Loucy (cell line): ENCODE measurements around the gene KCTD4.

Experiments used
- H2AFZ ChIP-seq: fragments of 200-600 bp; sonication (generic); 2 replicates; pipeline ENCODE4 v1.6.0; 2016; ENCODE audit warnings: antibody characterized with exemption, mild to moderate bottlenecking, low read length, moderate library complexity
- H3F3A ChIP-seq: fragments of 200-600 bp; 2 replicates; pipeline ENCODE4 v1.6.0; 2016; ENCODE audit warnings: antibody characterized with exemption, low read depth, mild to moderate bottlenecking
- H3K27me3 ChIP-seq: fragments of 200-600 bp; sonication (generic); 2 replicates; pipeline ENCODE4 v1.6.1; 2014; ENCODE audit warnings: low read length, mild to moderate bottlenecking; ENCODE audit not compliant: insufficient read depth, poor library complexity, severe bottlenecking
- H3K36me3 ChIP-seq: fragments of 200-600 bp; sonication (generic); 2 replicates; pipeline ENCODE4 v1.6.1; 2016; ENCODE audit warnings: low read length; ENCODE audit not compliant: insufficient read depth
- H3K4me1 ChIP-seq: fragments of 200-600 bp; sonication (generic); 2 replicates; pipeline ENCODE4 v1.5.1; 2014; ENCODE audit warnings: low read length, mild to moderate bottlenecking; ENCODE audit not compliant: insufficient read depth, poor library complexity, severe bottlenecking
- H3K4me2 ChIP-seq: fragments of 200-600 bp; sonication (generic); 2 replicates; pipeline ENCODE4 v1.6.0; 2014; ENCODE audit warnings: antibody characterized with exemption, low read length, low read depth, mild to moderate bottlenecking; ENCODE audit not compliant: poor library complexity, severe bottlenecking
- H3K4me3 ChIP-seq: fragments of 200-600 bp; sonication (generic); 2 replicates; pipeline ENCODE4 v1.5.1; 2014; ENCODE audit warnings: low read length, mild to moderate bottlenecking, mixed read lengths; ENCODE audit not compliant: poor library complexity, severe bottlenecking
- H3K79me2 ChIP-seq: fragments of 200-600 bp; sonication (generic); 2 replicates; pipeline ENCODE4 v1.6.1; 2014; ENCODE audit warnings: low read length; ENCODE audit not compliant: insufficient read depth
- H3K9ac ChIP-seq: fragments of 200-600 bp; sonication (generic); 2 replicates; pipeline ENCODE4 v1.6.0; 2014; ENCODE audit warnings: mild to moderate bottlenecking, low read depth, low read length, moderate library complexity; ENCODE audit not compliant: poor library complexity, severe bottlenecking
- H3K9me2 ChIP-seq: fragments of 200-600 bp; sonication (generic); replicated peaks from 2 replicates; pipeline ENCODE4 v1.6.1; 2016; ENCODE audit warnings: low read depth, low read length, mixed read lengths
- H3K9me3 ChIP-seq: fragments of 200-600 bp; sonication (generic); 2 replicates; pipeline ENCODE4 v1.6.1; 2014; ENCODE audit warnings: mild to moderate bottlenecking, antibody characterized with exemption, low read length, low read depth; ENCODE audit not compliant: insufficient read depth
- H4K20me1 ChIP-seq: fragments of 200-600 bp; sonication (generic); 2 replicates; pipeline ENCODE4 v1.6.0; 2014; ENCODE audit warnings: antibody characterized with exemption, low read length, mild to moderate bottlenecking; ENCODE audit not compliant: insufficient read depth, poor library complexity, severe bottlenecking
- EZH2phosphoT487 ChIP-seq: fragments of 200-600 bp; IDR thresholded peaks from 2 replicates; pipeline ENCODE4 v1.6.1; 2018; ENCODE audit warnings: antibody characterized with exemption, mild to moderate bottlenecking, moderate library complexity, borderline replicate concordance
- TF ChIP-seq, protein P1 (sequence below): fragments of 200-600 bp; sonication (generic); conservative IDR thresholded peaks from 2 replicates; pipeline ENCODE4 v1.5.1; 2014; ENCODE audit warnings: mild to moderate bottlenecking, antibody characterized with exemption, low read length

Gene KCTD4

GRCh38 chr13:45219938-45220375 lies 19.1 kb upstream of the KCTD4 start:
- Histone ChIP-seq H3K9me3 (no peaks in the 10 kb centered on the region), H3F3A (no peaks in the 10 kb centered on the region), H2AFZ (no peak overlapping the region), H3K9ac (no peak overlapping the region), H4K20me1 (peaks cover 4% of the 10 kb centered on the region), H3K79me2 (no peaks in the 10 kb centered on the region), H3K4me1 (no peaks in the 10 kb centered on the region), H3K27me3 (no peaks in the 10 kb centered on the region), H3K4me2 (no peak overlapping the region), H3K9me2 (no peaks in the 10 kb centered on the region), H3K36me3 (0 out of 2 replicates have a peak, but pooled peaks cover 5% of the 10 kb centered on the region), H3K4me3 (no peak overlapping the region)
- TF ChIP-seq EZH2phosphoT487 = no peak
- TF ChIP-seq, protein P1, sequence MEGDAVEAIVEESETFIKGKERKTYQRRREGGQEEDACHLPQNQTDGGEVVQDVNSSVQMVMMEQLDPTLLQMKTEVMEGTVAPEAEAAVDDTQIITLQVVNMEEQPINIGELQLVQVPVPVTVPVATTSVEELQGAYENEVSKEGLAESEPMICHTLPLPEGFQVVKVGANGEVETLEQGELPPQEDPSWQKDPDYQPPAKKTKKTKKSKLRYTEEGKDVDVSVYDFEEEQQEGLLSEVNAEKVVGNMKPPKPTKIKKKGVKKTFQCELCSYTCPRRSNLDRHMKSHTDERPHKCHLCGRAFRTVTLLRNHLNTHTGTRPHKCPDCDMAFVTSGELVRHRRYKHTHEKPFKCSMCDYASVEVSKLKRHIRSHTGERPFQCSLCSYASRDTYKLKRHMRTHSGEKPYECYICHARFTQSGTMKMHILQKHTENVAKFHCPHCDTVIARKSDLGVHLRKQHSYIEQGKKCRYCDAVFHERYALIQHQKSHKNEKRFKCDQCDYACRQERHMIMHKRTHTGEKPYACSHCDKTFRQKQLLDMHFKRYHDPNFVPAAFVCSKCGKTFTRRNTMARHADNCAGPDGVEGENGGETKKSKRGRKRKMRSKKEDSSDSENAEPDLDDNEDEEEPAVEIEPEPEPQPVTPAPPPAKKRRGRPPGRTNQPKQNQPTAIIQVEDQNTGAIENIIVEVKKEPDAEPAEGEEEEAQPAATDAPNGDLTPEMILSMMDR = no peak

- Histone ChIP-seq H3K4me1 (no peaks in the 10 kb centered on the region), H3K9ac (no peak overlapping the region), H3K79me2 (no peaks in the 10 kb centered on the region), H3K9me3 (no peaks in the 10 kb centered on the region), H4K20me1 (peaks cover 4% of the 10 kb centered on the region), H3K9me2 (no peaks in the 10 kb centered on the region), H3F3A (no peaks in the 10 kb centered on the region), H3K36me3 (no peaks in the 10 kb centered on the region), H3K27me3 (no peaks in the 10 kb centered on the region), H3K4me3 (no peak overlapping the region), H3K4me2 (no peak overlapping the region), H2AFZ (no peak overlapping the region)
- TF ChIP-seq EZH2phosphoT487 = no peak
- TF ChIP-seq, protein P1 = no peak
Measured at GRCh38 chr13:45219123-45219891, 18.5 kb upstream of the KCTD4 start.

GRCh38 chr13:45218689-45219088 lies 17.8 kb upstream of the KCTD4 start:
- H4K20me1 ChIP-seq = peaks cover 4% of the 10 kb centered on the region
- TF ChIP-seq, protein P1 = no peak
- TF ChIP-seq EZH2phosphoT487 = no peak
- no peaks in the 10 kb centered on the region for H3F3A ChIP-seq
- H3K36me3 ChIP-seq = no peaks in the 10 kb centered on the region
- no peak overlapping the region for H3K4me2 ChIP-seq
- H3K9ac ChIP-seq = no peak overlapping the region
- H3K4me3 ChIP-seq = no peak overlapping the region
- no peaks in the 10 kb centered on the region for H3K4me1 ChIP-seq
- no peaks in the 10 kb centered on the region for H3K79me2 ChIP-seq
- H3K27me3 ChIP-seq = no peaks in the 10 kb centered on the region
- H3K9me3 ChIP-seq = no peaks in the 10 kb centered on the region
- no peak overlapping the region for H2AFZ ChIP-seq
- no peaks in the 10 kb centered on the region for H3K9me2 ChIP-seq
